ENCODE measurements around the gene PPM1H. TPM values are rescaled to one million over a fixed set of nuclear protein-coding genes. Genes with fewer than 3 reads are reported as not detected.

The PPM1H gene
- total and polyA plus RNA-seq, 4 donors = 2.3 to 7.2 (median 4.1) TPM

DNA sequence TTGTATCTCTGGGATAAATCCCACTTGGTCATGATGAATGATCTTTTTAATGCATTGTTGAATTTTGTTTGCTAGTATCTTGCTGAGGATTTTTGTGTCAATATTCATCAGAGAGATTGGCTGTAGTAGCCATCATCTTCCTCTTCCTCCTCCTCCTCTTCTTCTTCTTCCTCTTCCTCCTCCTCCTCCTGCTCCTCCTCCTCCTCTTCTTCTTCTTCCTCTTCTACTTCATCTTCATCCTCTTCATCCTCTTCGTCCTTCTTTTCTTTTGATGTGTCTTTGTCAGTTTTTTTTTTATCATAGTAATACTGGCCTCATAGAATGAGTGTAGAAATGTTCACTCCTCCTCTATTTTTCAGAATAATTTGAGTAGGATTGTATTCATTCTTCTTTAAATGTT lies 15.4 kb upstream of the PPM1H start:
- H3K9ac ChIP-seq (ENCODE audit: low read depth in 1 of 2, low read length in 2 of 2) = no peak overlapping the region
- H3K27me3 ChIP-seq (ENCODE audit: control insufficient read depth in 4 of 4, insufficient read depth in 4 of 4, low read length in 3 of 4) = no peaks in the 10 kb centered on the region
- H3K27ac ChIP-seq (ENCODE audit: low read depth in 1 of 2, low read length in 2 of 2) = no peak overlapping the region
- H3K4me3 ChIP-seq (ENCODE audit: low read depth in 1 of 3, low read length in 3 of 3) = no peak overlapping the region
- no peak for DNase-seq (ENCODE audit: low spot score)
- H3K4me1 ChIP-seq (ENCODE audit: control insufficient read depth in 4 of 4, insufficient read depth in 4 of 4, low read length in 3 of 4) = no peaks in the 10 kb centered on the region
- no peak for TF ChIP-seq FOXA2 (IDR thresholded peaks at IDR 0.05)
- TF ChIP-seq MAX (IDR thresholded peaks at IDR 0.05) = no peak
- TF ChIP-seq NR2F2 (IDR thresholded peaks at IDR 0.05) = no peak
- TF ChIP-seq SP1 (IDR thresholded peaks at IDR 0.05) = no peak
- TF ChIP-seq EGR1 (IDR thresholded peaks at IDR 0.05; ENCODE audit: low read depth in 2 of 2) = no peak
- TF ChIP-seq HNF4A (conservative IDR thresholded peaks at IDR 0.05) = no peak
- TF ChIP-seq FOXA1 (IDR thresholded peaks at IDR 0.05) = no peak
- TF ChIP-seq, protein P1, sequence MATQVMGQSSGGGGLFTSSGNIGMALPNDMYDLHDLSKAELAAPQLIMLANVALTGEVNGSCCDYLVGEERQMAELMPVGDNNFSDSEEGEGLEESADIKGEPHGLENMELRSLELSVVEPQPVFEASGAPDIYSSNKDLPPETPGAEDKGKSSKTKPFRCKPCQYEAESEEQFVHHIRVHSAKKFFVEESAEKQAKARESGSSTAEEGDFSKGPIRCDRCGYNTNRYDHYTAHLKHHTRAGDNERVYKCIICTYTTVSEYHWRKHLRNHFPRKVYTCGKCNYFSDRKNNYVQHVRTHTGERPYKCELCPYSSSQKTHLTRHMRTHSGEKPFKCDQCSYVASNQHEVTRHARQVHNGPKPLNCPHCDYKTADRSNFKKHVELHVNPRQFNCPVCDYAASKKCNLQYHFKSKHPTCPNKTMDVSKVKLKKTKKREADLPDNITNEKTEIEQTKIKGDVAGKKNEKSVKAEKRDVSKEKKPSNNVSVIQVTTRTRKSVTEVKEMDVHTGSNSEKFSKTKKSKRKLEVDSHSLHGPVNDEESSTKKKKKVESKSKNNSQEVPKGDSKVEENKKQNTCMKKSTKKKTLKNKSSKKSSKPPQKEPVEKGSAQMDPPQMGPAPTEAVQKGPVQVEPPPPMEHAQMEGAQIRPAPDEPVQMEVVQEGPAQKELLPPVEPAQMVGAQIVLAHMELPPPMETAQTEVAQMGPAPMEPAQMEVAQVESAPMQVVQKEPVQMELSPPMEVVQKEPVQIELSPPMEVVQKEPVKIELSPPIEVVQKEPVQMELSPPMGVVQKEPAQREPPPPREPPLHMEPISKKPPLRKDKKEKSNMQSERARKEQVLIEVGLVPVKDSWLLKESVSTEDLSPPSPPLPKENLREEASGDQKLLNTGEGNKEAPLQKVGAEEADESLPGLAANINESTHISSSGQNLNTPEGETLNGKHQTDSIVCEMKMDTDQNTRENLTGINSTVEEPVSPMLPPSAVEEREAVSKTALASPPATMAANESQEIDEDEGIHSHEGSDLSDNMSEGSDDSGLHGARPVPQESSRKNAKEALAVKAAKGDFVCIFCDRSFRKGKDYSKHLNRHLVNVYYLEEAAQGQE (IDR thresholded peaks at IDR 0.05) = no peak
- no peak for TF ChIP-seq ATF3 (IDR thresholded peaks at IDR 0.05)
- TF ChIP-seq, protein P2, sequence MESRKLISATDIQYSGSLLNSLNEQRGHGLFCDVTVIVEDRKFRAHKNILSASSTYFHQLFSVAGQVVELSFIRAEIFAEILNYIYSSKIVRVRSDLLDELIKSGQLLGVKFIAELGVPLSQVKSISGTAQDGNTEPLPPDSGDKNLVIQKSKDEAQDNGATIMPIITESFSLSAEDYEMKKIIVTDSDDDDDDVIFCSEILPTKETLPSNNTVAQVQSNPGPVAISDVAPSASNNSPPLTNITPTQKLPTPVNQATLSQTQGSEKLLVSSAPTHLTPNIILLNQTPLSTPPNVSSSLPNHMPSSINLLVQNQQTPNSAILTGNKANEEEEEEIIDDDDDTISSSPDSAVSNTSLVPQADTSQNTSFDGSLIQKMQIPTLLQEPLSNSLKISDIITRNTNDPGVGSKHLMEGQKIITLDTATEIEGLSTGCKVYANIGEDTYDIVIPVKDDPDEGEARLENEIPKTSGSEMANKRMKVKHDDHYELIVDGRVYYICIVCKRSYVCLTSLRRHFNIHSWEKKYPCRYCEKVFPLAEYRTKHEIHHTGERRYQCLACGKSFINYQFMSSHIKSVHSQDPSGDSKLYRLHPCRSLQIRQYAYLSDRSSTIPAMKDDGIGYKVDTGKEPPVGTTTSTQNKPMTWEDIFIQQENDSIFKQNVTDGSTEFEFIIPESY (IDR thresholded peaks at IDR 0.05) = no peak
- TF ChIP-seq HNF4G (IDR thresholded peaks at IDR 0.05) = no peak
- no peak for TF ChIP-seq GABPA (IDR thresholded peaks at IDR 0.05 in 1 of 2, conservative IDR thresholded peaks at IDR 0.05 in 1 of 2)
- TF ChIP-seq CTCF (IDR thresholded peaks at IDR 0.05; ENCODE audit: low read depth, low read length, missing input control) = no peak
- no peak for TF ChIP-seq RXRA (IDR thresholded peaks at IDR 0.05)
- WGBS = 88% methylated on average over 1 of the region's 1 CpG
- no peaks in the 10 kb centered on the region for H3K9me3 ChIP-seq (ENCODE audit: control insufficient read depth in 4 of 4, low read length in 3 of 4)
- no peaks in the 10 kb centered on the region for H3K36me3 ChIP-seq (ENCODE audit: control insufficient read depth in 4 of 4, insufficient read depth in 3 of 4, low read depth in 1 of 4, low read length in 3 of 4)

- 97% methylated on average over 1 of the region's 1 CpG for WGBS
- no peak overlapping the region for H3K27ac ChIP-seq (ENCODE audit: low read depth in 1 of 2, low read length in 2 of 2)
- no peak overlapping the region for H3K4me3 ChIP-seq (ENCODE audit: low read depth in 1 of 3, low read length in 3 of 3)
- H3K9ac ChIP-seq (ENCODE audit: low read depth in 1 of 2, low read length in 2 of 2) = no peak overlapping the region
- no peak for DNase-seq (ENCODE audit: low spot score)
- TF ChIP-seq FOXA2 (IDR thresholded peaks at IDR 0.05) = no peak
- no peak for TF ChIP-seq MAX (IDR thresholded peaks at IDR 0.05)
- no peak for TF ChIP-seq EGR1 (IDR thresholded peaks at IDR 0.05; ENCODE audit: low read depth in 2 of 2)
- H3K36me3 ChIP-seq (ENCODE audit: control insufficient read depth in 4 of 4, insufficient read depth in 3 of 4, low read depth in 1 of 4, low read length in 3 of 4) = no peaks in the 10 kb centered on the region
- H3K27me3 ChIP-seq (ENCODE audit: control insufficient read depth in 4 of 4, insufficient read depth in 4 of 4, low read length in 3 of 4) = no peaks in the 10 kb centered on the region
- no peaks in the 10 kb centered on the region for H3K4me1 ChIP-seq (ENCODE audit: control insufficient read depth in 4 of 4, insufficient read depth in 4 of 4, low read length in 3 of 4)
- no peaks in the 10 kb centered on the region for H3K9me3 ChIP-seq (ENCODE audit: control insufficient read depth in 4 of 4, low read length in 3 of 4)
These were observed 13.2 kb upstream of the PPM1H start for GRCh38 chr12:62948123-62948522.

Measured in liver (tissue), 9 donors.